Thyroid gland (tissue), 4 donors: ENCODE measurements around the gene UBE2I. TPM values are rescaled to one million over a fixed set of nuclear protein-coding genes. Genes with fewer than 3 reads are reported as not detected.

Source experiments
- DNase-seq, 2 donors: peaks; one replicate each; pipeline ENCODE4 v3.0.0-alpha.2; 2019
- H3K27ac ChIP-seq, 3 donors: fragments of 200-600 bp; sonication (generic); 1 replicate in 2 of 3; 2 replicates in 1 of 3; pipeline ENCODE4 v1.5.1; 2016 to 2019; ENCODE audit warnings: mild to moderate bottlenecking in 1 of 3, moderate library complexity in 1 of 3
- H3K27me3 ChIP-seq: fragments of 200-600 bp; sonication (generic); one replicate; pipeline ENCODE4 v1.5.1; 2019
- H3K36me3 ChIP-seq, 2 donors: fragments of 200-600 bp; sonication (generic); one replicate each; pipeline ENCODE4 v1.5.1; 2016 to 2019
- H3K4me1 ChIP-seq, 2 donors: fragments of 200-600 bp; sonication (generic); one replicate each; pipeline ENCODE4 v1.5.1; 2017 to 2019
- H3K4me3 ChIP-seq, 3 donors: fragments of 200-600 bp; sonication (generic); replicated peaks in 1 of 3; 1 replicate in 2 of 3; 2 replicates in 1 of 3; pipeline ENCODE4 v1.5.1; 2016; ENCODE audit warnings: mild to moderate bottlenecking in 1 of 3
- H3K9me3 ChIP-seq: fragments of 200-600 bp; sonication (generic); one replicate; pipeline ENCODE4 v1.5.1; 2017
- POLR2A ChIP-seq, 2 donors: fragments of 450-650 bp; IDR thresholded peaks; one replicate each; pipeline ENCODE4 v1.6.1; 2017; ENCODE audit warnings: antibody characterized with exemption in 2 of 2, mild to moderate bottlenecking in 2 of 2, moderate library complexity in 1 of 2
- WGBS, 2 donors: methylation state at CpG; one replicate each; pipeline ENCODE4 v1.1.5; 2017; 5-methylcytosine and 5-hydroxymethylcytosine counted together
- intact Hi-C: fragments of 100-400 bp; cut with DNase I; formaldehyde crosslinking; loops from one replicate; pipeline ENCODE4 v1.15.1; 2023
- total RNA-seq, 4 donors: library from RNA; depleted of rRNA; stranded (reverse); fragments of >200 nt; gene quantifications; one replicate each; pipeline ENCODE4 v1.2.3, GENCODE V29; 2016
- TF ChIP-seq, protein P1 (sequence below), 6 experiments: fragments of 200-600 bp in 3 of 6; fragments of 450-650 bp in 3 of 6; sonication (generic) in 3 of 6; IDR thresholded peaks; one replicate each; pipeline ENCODE4 v1.5.1; 2016 to 2019; ENCODE audit warnings: antibody characterized with exemption in 6 of 6, mild to moderate bottlenecking in 2 of 6, inconsistent platforms in 1 of 6, moderate library complexity in 1 of 6

Gene UBE2I
- total RNA-seq, 4 donors from 2014 or later: 43.4 to 107 (median 79.6) TPM

DNA sequence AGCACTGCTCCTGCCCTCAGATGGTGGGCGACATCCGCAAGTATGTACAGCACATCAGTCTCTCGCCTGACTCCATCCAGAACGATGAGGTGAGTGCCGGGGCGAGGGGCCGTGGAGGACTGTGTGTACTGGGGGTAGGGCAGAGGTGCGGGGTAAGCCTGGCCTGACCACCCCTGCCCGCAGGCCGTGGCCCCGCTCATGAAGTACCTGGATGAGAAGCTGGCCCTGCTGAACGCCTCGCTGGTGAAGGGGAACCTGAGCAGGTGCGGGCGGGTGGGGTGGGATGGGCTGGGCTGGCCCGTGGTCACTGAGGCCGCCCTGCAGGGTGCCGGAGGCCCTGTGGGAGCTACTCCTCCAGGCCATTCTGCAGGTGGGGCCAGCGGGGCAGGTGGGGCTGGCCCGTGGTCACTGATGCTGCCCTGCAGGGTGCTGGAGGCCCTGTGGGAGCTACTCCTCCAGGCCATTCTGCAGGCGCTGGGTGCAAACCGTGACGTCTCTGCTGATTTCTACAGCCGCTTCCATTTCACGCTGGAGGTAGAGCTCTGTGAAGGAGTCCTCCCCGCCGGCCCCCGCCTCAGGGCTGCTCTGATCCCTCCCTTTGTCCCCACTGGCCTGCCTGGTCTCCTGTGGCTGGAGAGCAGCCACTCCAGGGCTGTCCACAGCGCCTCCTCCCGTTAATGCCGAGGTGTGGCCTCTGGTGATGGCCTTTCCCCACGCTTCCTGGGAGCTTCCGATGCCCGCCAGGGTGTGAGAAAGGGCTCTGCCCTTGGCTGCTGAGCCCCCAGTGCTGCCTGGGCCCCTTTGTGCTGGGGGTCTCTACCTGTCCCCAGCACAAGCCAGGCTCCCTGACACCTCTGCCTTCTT lies 37.2 kb downstream of the UBE2I start:
- no peak overlapping the region for H3K4me3 ChIP-seq
- intact Hi-C loops: loop anchor here (10.0 kb wide), 1 partner anchor 128 kb away; the partner anchor contains the start of gene CLCN7
- H3K27me3 ChIP-seq: no peaks in the 10 kb centered on the region
- peaks cover 10 to 20% of the 10 kb centered on the region in 2 donors for H3K4me1 ChIP-seq
- peaks cover 12 to 16% of the 10 kb centered on the region in 2 donors for H3K36me3 ChIP-seq
- DNase-seq: no peak
- no peaks in the 10 kb centered on the region for H3K9me3 ChIP-seq
- H3K27ac ChIP-seq: no peak overlapping the region
- 75 to 76% methylated on average over 13 to 14 of the region's 34 CpGs for WGBS, 2 donors
- TF ChIP-seq POLR2A (IDR thresholded peaks at IDR 0.05): no peak
- TF ChIP-seq, protein P1, sequence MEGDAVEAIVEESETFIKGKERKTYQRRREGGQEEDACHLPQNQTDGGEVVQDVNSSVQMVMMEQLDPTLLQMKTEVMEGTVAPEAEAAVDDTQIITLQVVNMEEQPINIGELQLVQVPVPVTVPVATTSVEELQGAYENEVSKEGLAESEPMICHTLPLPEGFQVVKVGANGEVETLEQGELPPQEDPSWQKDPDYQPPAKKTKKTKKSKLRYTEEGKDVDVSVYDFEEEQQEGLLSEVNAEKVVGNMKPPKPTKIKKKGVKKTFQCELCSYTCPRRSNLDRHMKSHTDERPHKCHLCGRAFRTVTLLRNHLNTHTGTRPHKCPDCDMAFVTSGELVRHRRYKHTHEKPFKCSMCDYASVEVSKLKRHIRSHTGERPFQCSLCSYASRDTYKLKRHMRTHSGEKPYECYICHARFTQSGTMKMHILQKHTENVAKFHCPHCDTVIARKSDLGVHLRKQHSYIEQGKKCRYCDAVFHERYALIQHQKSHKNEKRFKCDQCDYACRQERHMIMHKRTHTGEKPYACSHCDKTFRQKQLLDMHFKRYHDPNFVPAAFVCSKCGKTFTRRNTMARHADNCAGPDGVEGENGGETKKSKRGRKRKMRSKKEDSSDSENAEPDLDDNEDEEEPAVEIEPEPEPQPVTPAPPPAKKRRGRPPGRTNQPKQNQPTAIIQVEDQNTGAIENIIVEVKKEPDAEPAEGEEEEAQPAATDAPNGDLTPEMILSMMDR (IDR thresholded peaks at IDR 0.05): no peak

DNA sequence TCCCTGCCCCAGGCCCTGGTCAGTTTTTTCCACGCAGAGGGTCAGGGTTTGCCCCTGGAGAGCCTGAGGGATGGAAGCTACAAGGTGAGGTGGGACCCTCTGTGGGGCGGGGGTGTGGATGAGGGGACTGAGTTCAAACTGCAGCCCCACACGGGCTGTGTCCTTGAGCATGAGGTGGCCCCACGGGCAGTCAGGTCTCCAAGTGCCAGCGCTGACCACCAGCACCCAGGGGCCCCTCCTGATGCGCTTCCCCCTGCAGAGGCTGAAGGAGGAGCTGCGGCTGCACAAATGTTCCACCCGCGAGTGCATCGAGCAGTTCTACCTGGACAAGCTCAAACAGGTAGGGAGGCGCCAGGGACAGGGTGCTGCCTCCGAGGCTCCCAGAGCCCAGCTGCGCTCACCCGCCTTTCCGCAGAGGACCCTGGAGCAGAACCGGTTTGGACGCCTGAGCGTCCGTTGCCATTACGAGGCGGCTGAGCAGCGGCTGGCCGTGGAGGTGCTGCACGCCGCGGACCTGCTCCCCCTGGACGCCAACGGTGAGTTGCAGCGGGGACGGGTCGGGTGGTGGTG lies 37.9 kb downstream of the UBE2I start:
- no peak for DNase-seq

DNA sequence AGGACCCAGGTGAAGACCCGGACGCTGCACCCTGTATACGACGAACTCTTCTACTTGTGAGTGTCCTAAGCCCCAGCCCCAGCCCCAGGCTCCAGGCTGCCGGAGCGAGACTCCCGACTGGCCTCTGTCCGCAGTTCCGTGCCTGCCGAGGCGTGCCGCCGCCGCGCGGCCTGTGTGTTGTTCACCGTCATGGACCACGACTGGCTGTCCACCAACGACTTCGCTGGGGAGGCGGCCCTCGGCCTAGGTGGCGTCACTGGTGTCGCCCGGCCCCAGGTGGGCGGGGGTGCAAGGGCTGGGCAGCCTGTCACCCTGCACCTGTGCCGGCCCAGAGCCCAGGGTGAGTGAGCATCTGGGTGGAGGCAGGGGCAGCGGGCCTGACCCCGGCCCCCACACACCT lies 38.5 kb downstream of the UBE2I start:
- H3K4me3 ChIP-seq: no peak overlapping the region
- H3K36me3 ChIP-seq: peaks cover 12 to 16% of the 10 kb centered on the region in 2 donors
- 86 to 91% methylated on average over 7 to 27 of the region's 29 CpGs for WGBS, 2 donors
- H3K9me3 ChIP-seq: no peaks in the 10 kb centered on the region
- no peak for TF ChIP-seq POLR2A (IDR thresholded peaks at IDR 0.05)
- TF ChIP-seq, protein P1 (IDR thresholded peaks at IDR 0.05): no peak
- H3K27me3 ChIP-seq: no peaks in the 10 kb centered on the region
- intact Hi-C loops: loop anchor here (10.0 kb wide), 1 partner anchor 127 kb away; the partner anchor contains the start of gene CLCN7
- no peak overlapping the region for H3K27ac ChIP-seq
- H3K4me1 ChIP-seq: peaks cover 14 to 19% of the 10 kb centered on the region in 2 donors
- DNase-seq: no peak

More for the DNA sequence above, 37.9 kb downstream of the UBE2I start:
- intact Hi-C loops: loop anchor here (10.0 kb wide), 1 partner anchor 127 kb away; the partner anchor contains the start of gene CLCN7
- H3K4me3 ChIP-seq: no peak overlapping the region
- peaks cover 12 to 19% of the 10 kb centered on the region in 2 donors for H3K4me1 ChIP-seq
- H3K27me3 ChIP-seq: no peaks in the 10 kb centered on the region
- no peak for TF ChIP-seq POLR2A (IDR thresholded peaks at IDR 0.05)
- TF ChIP-seq, protein P1 (IDR thresholded peaks at IDR 0.05): no peak
- 89 to 90% methylated on average over 17 to 26 of the region's 31 CpGs for WGBS, 2 donors
- no peaks in the 10 kb centered on the region for H3K9me3 ChIP-seq
- H3K27ac ChIP-seq: no peak overlapping the region
- peaks cover 12 to 16% of the 10 kb centered on the region in 2 donors for H3K36me3 ChIP-seq

DNA sequence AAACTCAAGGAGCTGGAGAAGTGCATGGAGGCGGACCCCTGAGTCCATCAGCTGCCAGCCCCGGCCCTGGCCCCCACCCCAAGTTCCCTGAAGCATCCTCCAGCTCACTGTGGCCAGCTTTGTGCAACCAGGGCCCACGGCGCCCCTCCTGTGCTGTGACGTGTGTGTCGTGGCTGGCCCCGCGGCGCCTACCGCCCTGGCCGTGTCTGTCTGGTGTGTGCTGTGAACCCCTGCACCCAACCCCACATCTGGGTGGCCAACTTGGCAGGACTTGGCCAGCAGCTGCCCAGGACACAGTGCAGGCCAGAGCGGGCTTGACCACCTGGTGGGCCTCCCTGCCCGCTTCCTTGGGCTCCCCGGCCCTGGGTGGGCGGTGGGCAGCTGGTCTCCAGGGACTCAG lies 39.0 kb downstream of the UBE2I start:
- DNase-seq: no peak
- TF ChIP-seq POLR2A (IDR thresholded peaks at IDR 0.05): no peak
- TF ChIP-seq, protein P1 (IDR thresholded peaks at IDR 0.05): no peak
- WGBS, 2 donors: 80 to 92% methylated on average over 1 to 9 of the region's 15 CpGs

More for the DNA sequence above, 39.0 kb downstream of the UBE2I start:
- peaks cover 12 to 16% of the 10 kb centered on the region in 2 donors for H3K36me3 ChIP-seq
- H3K4me3 ChIP-seq: no peak overlapping the region
- no peak overlapping the region for H3K27ac ChIP-seq
- intact Hi-C loops: loop anchor here (10.0 kb wide), 1 partner anchor 126 kb away; the partner anchor contains the start of gene CLCN7
- H3K4me1 ChIP-seq: peaks cover 18 to 21% of the 10 kb centered on the region in 2 donors
- H3K27me3 ChIP-seq: no peaks in the 10 kb centered on the region
- H3K9me3 ChIP-seq: no peaks in the 10 kb centered on the region
